Suprapubic skin (tissue), 4 donors: ENCODE results near the gene KSR2.

Source experiments
- EP300 ChIP-seq: sonication (generic); formaldehyde crosslinking; IDR thresholded peaks from one replicate; pipeline ENCODE4 v1.6.1; 2017; ENCODE audit warnings: antibody characterized with exemption
- POLR2A ChIP-seq, 2 donors: fragments of 450-650 bp; IDR thresholded peaks; one replicate each; pipeline ENCODE4 v1.6.1; 2017; ENCODE audit warnings: antibody characterized with exemption in 2 of 2, mild to moderate bottlenecking in 2 of 2, moderate library complexity in 2 of 2
- POLR2AphosphoS5 ChIP-seq, 3 donors: sonication (generic); formaldehyde crosslinking; IDR thresholded peaks; one replicate each; pipeline ENCODE4 v1.6.1; 2017; ENCODE audit warnings: antibody characterized with exemption in 3 of 3
- TF ChIP-seq, protein P1 (sequence below), 2 donors: fragments of 200-600 bp in 1 of 2; fragments of 450-650 bp in 1 of 2; sonication (generic) in 1 of 2; IDR thresholded peaks; one replicate each; pipeline ENCODE4 v1.5.1; 2016 to 2019; ENCODE audit warnings: antibody characterized with exemption in 2 of 2, mild to moderate bottlenecking in 1 of 2, moderate library complexity in 1 of 2

DNA sequence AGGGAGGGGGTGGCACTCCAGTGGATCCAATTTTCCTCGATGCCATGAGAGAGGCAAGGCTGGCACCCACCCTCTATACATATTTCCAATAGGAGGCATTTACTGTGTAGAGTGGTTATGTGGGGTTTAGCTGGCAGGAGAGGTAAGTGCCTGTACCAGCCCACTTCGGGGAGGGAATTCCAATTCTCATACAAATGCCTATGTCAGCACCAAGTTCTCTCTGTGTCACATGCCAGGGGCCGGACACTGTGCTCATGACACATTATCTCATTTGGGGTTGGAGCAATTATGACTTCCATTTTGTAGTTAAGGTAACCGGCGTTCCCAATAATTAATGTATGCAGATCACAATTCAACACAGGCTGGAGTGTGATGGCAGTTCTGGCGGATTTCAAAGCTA, 284.3 kb downstream of the KSR2 start:
- TF ChIP-seq POLR2A (IDR thresholded peaks at IDR 0.05) (no peak), POLR2AphosphoS5 (IDR thresholded peaks at IDR 0.05) (no peak), EP300 (no peak)
- TF ChIP-seq, protein P1, sequence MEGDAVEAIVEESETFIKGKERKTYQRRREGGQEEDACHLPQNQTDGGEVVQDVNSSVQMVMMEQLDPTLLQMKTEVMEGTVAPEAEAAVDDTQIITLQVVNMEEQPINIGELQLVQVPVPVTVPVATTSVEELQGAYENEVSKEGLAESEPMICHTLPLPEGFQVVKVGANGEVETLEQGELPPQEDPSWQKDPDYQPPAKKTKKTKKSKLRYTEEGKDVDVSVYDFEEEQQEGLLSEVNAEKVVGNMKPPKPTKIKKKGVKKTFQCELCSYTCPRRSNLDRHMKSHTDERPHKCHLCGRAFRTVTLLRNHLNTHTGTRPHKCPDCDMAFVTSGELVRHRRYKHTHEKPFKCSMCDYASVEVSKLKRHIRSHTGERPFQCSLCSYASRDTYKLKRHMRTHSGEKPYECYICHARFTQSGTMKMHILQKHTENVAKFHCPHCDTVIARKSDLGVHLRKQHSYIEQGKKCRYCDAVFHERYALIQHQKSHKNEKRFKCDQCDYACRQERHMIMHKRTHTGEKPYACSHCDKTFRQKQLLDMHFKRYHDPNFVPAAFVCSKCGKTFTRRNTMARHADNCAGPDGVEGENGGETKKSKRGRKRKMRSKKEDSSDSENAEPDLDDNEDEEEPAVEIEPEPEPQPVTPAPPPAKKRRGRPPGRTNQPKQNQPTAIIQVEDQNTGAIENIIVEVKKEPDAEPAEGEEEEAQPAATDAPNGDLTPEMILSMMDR (IDR thresholded peaks at IDR 0.05), result no peak
